Nephron progenitor cell (in vitro differentiated cells): ENCODE measurements around the gene PRSS16.
A peak's percentile ranks its signal among the peaks of the same experiment; 100 is the strongest.
"Not testable (repeated sequence)": the region's sequence is repeated elsewhere in the genome, so short reads cannot be mapped to it uniquely, and the experiment has no call there.

ENCODE experiments used
- DNase-seq: peaks from one replicate; pipeline ENCODE4 v3.0.0; 2021
- H3K27ac Mint-ChIP-seq: 2 replicates; pipeline ENCODE4 v1.8.0; 2021; ENCODE audit warnings: mild to moderate bottlenecking, moderate library complexity, mixed read lengths
- H3K27me3 Mint-ChIP-seq: 2 replicates; pipeline ENCODE4 v1.8.0; 2021; ENCODE audit warnings: mild to moderate bottlenecking, low read depth, mixed read lengths; ENCODE audit not compliant: poor library complexity
- H3K36me3 Mint-ChIP-seq: 2 replicates; pipeline ENCODE4 v1.8.0; 2021; ENCODE audit warnings: low read depth, mixed read lengths
- H3K4me1 Mint-ChIP-seq: 2 replicates; pipeline ENCODE4 v1.8.0; 2021; ENCODE audit warnings: mixed read lengths
- H3K4me3 Mint-ChIP-seq: 2 replicates; pipeline ENCODE4 v1.8.0; 2021; ENCODE audit warnings: mild to moderate bottlenecking, moderate library complexity, mixed read lengths
- H3K9me3 Mint-ChIP-seq: 2 replicates; pipeline ENCODE4 v1.8.0; 2021; ENCODE audit warnings: mild to moderate bottlenecking, moderate library complexity, mixed read lengths
- TF ChIP-seq, protein P1 (sequence below): fragments of 200-600 bp; sonication (generic); IDR thresholded peaks from 2 replicates; pipeline ENCODE4 v1.5.0; 2021; ENCODE audit warnings: antibody characterized with exemption

Gene PRSS16

GRCh38 chr6:27263886-27264285 is 16.4 kb downstream of the PRSS16 start:
- H3K9me3 Mint-ChIP-seq = no peaks in the 10 kb centered on the region
- H3K27ac Mint-ChIP-seq = no peak overlapping the region
- no peaks in the 10 kb centered on the region for H3K4me1 Mint-ChIP-seq
- no peak overlapping the region for H3K4me3 Mint-ChIP-seq
- H3K27me3 Mint-ChIP-seq = peaks cover 91% of the 10 kb centered on the region
- no peak for DNase-seq
- H3K36me3 Mint-ChIP-seq = no peaks in the 10 kb centered on the region
- TF ChIP-seq, protein P1, sequence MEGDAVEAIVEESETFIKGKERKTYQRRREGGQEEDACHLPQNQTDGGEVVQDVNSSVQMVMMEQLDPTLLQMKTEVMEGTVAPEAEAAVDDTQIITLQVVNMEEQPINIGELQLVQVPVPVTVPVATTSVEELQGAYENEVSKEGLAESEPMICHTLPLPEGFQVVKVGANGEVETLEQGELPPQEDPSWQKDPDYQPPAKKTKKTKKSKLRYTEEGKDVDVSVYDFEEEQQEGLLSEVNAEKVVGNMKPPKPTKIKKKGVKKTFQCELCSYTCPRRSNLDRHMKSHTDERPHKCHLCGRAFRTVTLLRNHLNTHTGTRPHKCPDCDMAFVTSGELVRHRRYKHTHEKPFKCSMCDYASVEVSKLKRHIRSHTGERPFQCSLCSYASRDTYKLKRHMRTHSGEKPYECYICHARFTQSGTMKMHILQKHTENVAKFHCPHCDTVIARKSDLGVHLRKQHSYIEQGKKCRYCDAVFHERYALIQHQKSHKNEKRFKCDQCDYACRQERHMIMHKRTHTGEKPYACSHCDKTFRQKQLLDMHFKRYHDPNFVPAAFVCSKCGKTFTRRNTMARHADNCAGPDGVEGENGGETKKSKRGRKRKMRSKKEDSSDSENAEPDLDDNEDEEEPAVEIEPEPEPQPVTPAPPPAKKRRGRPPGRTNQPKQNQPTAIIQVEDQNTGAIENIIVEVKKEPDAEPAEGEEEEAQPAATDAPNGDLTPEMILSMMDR = no peak

DNA sequence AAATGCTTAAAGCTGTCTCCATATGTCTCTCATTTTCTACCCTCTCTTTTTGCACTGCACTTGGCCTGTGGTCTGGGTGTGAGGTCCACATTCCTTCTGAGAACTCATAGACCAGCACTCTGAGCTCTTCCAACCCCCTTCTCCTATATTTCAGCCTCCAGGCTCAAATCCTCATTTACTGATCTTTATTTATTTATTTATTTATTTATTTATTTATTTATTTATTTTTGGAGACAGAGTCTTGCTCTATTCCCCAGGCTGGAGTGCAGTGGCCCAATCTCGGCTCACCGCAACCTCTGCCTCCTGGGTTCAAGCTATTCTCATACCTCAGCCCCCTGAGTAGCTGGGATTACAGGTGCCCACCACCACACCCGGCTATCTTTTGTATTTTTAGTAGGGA is 19.5 kb downstream of the PRSS16 start:
- not testable (repeated sequence) for DNase-seq, H3K27ac Mint-ChIP-seq, H3K4me1 Mint-ChIP-seq, H3K36me3 Mint-ChIP-seq, H3K4me3 Mint-ChIP-seq, H3K9me3 Mint-ChIP-seq
- peaks cover 87% of the 10 kb centered on the region for H3K27me3 Mint-ChIP-seq

- Mint-ChIP-seq H3K4me1 (no peaks in the 10 kb centered on the region), H3K36me3 (no peaks in the 10 kb centered on the region), H3K27me3 (peaks cover 86% of the 10 kb centered on the region), H3K9me3 (no peaks in the 10 kb centered on the region), H3K27ac (no peak overlapping the region), H3K4me3 (peak overlapping the region; percentile 71)
- TF ChIP-seq, protein P1 = no peak
- peak; percentile 25 for DNase-seq
These were observed 20.4 kb downstream of the PRSS16 start for GRCh38 chr6:27267857-27268434.

DNA sequence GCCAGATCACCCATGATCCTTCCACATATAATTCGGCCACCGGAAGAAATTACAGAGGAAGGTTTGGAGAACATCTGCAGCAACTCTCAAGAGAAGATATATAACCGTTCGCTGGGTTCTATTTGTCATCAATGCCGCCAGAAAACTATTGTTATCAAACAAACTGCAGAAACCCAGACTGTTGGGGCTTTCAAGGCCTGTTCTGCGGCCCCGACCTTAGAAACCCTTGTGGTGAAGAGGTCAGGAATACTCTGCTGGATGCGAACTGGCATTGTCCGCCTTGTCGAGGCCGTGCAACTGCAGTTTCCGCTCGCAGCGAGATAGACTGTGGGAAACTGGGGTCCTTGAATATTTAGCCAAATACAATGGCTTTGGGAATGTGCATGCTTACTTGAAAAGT is 21.3 kb downstream of the PRSS16 start:
- H3K9me3 Mint-ChIP-seq = no peaks in the 10 kb centered on the region
- H3K27ac Mint-ChIP-seq = no peak overlapping the region
- H3K4me3 Mint-ChIP-seq = no peak overlapping the region
- no peaks in the 10 kb centered on the region for H3K4me1 Mint-ChIP-seq
- H3K27me3 Mint-ChIP-seq = peaks cover 88% of the 10 kb centered on the region
- TF ChIP-seq, protein P1 = no peak
- no peak for DNase-seq
- H3K36me3 Mint-ChIP-seq = no peaks in the 10 kb centered on the region

GRCh38 chr6:27273783-27274182 is 26.3 kb downstream of the PRSS16 start:
- no peak for DNase-seq
- Mint-ChIP-seq H3K27ac (no peak overlapping the region), H3K4me1 (no peaks in the 10 kb centered on the region), H3K4me3 (no peak overlapping the region), H3K36me3 (no peaks in the 10 kb centered on the region), H3K9me3 (peaks cover 7% of the 10 kb centered on the region), H3K27me3 (peaks cover 91% of the 10 kb centered on the region)
- TF ChIP-seq, protein P1 = no peak

- Mint-ChIP-seq H3K36me3 (no peaks in the 10 kb centered on the region), H3K4me1 (no peaks in the 10 kb centered on the region), H3K27me3 (peaks cover 88% of the 10 kb centered on the region), H3K4me3 (peak overlapping the region; percentile 49), H3K27ac (no peak overlapping the region), H3K9me3 (peaks cover 11% of the 10 kb centered on the region)
- TF ChIP-seq, protein P1 = no peak
- DNase-seq = peak; percentile 23
These were observed 27.8 kb downstream of the PRSS16 start for GRCh38 chr6:27275025-27275956.
